ENCODE data around the gene PCDHGB7.

- TF ChIP-seq CTCF (IDR thresholded peaks at IDR 0.05): no peak
- TF ChIP-seq EZH2 (IDR thresholded peaks at IDR 0.05; ENCODE audit: borderline replicate concordance, insufficient read depth, low read depth, low read length, poor library complexity, severe bottlenecking): no peak
Measured at GRCh38 chr5:141413540-141414069, 3.9 kb upstream of the PCDHGB7 start.

All from B cell (primary cell).